NCI-H2227 treated with DMSO at 0.1 percent for 48 hours (cell line): Measurements from ENCODE around the gene MYCBPAP.

Experiments
- DNase-seq: peaks from one replicate; lab custom pipeline; 2025; lab: John Stamatoyannopoulos, UW

The MYCBPAP gene

DNA sequence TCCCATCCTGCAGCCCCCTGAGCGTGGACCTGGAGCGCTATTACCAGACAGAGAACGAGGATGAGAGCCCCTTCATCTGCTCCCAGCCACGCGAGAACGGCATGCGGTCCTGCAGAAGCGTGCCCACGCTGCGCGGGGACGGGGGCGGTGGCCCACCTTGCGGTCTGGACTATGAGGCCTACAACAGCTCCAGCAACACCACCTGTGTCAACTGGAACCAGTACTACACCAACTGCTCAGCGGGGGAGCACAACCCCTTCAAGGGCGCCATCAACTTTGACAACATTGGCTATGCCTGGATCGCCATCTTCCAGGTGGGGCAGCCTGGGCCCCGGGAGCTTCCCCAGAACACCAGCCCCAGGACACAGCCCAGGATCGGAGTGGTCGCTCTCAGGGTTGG lies 64.3 kb downstream of the MYCBPAP start:
- DNase-seq = no peak

DNA sequence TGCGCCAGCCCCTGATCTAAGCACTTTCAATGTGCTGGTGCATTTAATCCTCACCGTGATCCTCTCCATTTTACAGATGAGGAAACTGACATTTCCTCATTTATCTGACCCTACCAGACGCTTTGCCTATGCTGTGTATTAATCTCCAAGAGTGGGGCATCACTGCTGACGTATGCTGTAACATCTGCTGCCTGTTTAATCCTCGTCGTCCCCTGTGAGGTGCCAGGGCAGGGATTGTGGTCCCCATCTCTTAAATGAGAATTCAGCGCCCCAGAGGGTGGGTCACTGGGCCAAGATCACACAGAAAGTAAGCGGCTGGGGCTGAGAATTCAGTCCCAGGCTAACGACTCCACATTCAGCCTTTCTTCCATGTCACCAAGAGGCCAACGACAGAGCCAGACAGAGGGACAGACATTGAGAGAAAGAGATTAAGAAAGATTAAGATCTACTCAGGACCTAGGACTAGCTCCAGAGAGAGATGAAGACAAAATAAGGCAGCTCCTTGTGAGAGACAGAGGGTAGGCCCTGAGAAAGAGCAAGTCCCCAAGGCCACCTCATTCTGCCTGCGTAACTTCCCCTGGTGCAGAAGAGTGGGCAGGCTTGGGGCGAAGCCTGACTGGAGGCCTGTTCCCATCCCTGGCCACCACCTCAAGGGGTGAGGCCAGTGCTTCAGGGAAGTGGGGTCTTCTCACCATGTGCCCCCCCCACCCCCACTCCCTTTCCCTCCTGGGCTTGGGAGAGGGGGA lies 65.8 kb downstream of the MYCBPAP start:
- no peak for DNase-seq

DNA sequence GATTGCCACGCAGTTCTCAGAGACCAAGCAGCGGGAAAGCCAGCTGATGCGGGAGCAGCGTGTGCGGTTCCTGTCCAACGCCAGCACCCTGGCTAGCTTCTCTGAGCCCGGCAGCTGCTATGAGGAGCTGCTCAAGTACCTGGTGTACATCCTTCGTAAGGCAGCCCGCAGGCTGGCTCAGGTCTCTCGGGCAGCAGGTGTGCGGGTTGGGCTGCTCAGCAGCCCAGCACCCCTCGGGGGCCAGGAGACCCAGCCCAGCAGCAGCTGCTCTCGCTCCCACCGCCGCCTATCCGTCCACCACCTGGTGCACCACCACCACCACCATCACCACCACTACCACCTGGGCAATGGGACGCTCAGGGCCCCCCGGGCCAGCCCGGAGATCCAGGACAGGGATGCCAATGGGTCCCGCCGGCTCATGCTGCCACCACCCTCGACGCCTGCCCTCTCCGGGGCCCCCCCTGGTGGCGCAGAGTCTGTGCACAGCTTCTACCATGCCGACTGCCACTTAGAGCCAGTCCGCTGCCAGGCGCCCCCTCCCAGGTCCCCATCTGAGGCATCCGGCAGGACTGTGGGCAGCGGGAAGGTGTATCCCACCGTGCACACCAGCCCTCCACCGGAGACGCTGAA lies 67.5 kb downstream of the MYCBPAP start:
- no peak for DNase-seq

DNA sequence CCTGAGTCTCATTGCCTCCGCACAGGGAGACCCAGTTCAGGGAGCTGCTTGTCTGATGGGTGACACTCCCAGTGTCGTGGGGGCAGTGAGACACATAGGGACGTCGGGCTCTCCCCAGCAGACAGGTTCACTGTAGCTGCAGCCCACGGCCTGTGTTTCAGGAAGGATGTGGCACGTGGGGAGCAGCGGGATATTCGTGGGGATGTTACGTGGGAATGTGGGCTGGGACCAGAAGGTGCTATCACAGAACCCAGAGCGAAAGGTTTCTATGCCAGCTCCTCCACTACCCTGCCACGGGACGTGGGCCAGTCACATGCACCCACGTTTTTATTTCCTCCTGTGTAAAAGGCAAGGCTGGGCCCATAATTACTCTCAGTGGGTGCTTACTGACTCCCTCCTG lies 68.6 kb downstream of the MYCBPAP start:
- DNase-seq = no peak

DNA sequence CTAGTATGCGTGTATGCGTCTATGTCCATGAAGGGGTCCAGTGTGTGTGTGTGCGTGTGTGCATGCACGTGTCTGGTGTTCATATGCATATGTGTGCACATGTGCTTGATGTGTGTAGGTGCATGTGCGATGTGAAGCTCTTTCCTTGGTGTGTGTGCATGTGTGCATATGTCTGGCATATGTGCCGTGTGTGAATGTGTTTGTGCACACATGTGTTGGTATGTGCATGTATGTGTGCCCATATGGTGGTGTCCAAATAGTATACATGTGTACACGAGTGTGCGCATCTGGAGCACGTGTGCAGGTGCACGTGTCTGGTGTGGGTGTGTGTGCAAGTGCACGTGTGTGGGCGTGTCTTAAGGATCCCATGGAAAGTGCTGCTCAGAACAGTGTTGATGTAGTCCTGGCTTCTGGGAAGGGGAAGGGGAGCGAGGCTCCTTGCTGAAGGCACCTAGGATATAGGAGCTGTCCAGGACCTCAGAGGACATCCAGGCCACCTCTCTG lies 69.3 kb downstream of the MYCBPAP start:
- DNase-seq = no peak

DNA sequence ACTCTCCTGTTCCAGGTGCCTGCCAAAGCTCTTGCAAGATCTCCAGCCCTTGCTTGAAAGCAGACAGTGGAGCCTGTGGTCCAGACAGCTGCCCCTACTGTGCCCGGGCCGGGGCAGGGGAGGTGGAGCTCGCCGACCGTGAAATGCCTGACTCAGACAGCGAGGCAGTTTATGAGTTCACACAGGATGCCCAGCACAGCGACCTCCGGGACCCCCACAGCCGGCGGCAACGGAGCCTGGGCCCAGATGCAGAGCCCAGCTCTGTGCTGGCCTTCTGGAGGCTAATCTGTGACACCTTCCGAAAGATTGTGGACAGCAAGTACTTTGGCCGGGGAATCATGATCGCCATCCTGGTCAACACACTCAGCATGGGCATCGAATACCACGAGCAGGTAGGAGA lies 69.9 kb downstream of the MYCBPAP start:
- DNase-seq = no peak

DNA sequence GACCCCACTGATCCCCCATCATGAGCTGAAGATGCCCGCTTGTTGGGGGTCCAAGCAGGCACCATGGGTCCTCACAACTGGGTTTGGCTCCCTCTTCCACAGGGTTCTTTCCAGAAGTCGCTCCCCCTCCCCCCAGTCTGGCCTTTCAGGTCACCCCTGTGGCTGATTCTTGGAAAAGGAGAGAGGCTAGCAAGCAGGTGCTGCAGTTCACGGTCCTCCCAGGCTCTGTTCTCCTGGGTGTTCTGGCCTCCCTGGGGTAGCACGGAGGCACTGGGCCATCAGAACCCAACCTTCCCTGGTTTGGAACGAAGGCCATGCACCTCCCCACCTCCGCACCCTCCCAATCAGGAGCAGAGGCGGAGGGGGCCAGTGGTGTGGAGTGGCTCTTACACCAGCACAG lies 71.2 kb downstream of the MYCBPAP start:
- DNase-seq = no peak

DNA sequence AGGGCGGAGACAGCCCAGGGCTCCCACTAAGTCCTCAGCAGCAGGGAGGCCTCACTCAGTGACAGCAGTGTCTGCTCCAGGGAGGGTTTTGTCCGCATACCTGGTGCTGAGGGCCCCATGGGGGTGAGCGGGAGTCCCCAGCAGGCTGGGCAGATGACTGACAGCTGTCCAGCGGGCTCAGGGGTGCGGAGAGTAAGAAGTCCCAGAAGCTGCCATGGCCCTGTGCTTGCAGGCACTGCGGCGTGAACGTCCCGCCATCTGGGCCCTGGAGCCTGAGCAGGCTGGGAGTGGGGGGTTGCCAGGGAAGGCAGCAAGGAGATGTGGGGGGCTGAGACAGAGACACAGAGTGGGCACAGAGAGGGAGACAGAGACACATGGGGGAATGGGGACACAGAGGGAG lies 72.4 kb downstream of the MYCBPAP start:
- no peak for DNase-seq
